Fibroblast of lung (primary cell): ENCODE results near the gene PAFAH2.

Experiments
- CTCF ChIP-seq, 2 donors: IDR thresholded peaks in 1 of 2; conservative IDR thresholded peaks in 1 of 2; 1 replicate in 1 of 2; 2 replicates in 1 of 2; pipeline ENCODE4 v1.5.1; 2011 to 2012; ENCODE audit warnings: low read length in 2 of 2, control low read depth in 1 of 2, inconsistent platforms in 1 of 2, low read depth in 1 of 2, mild to moderate bottlenecking in 1 of 2
- EZH2 ChIP-seq: IDR thresholded peaks from 2 replicates; pipeline ENCODE4 v1.5.1; 2012; ENCODE audit warnings: low read length, control low read depth, mild to moderate bottlenecking; ENCODE audit errors: missing control alignments

GRCh38 chr1:25985670-25986069 lies 12.2 kb downstream of the PAFAH2 start:
- TF ChIP-seq CTCF (conservative IDR thresholded peaks at IDR 0.05 in 1 of 2, IDR thresholded peaks at IDR 0.05 in 1 of 2; ENCODE audit: low read depth in 1 of 2, low read length in 2 of 2) (no peak), EZH2 (no peak)
